Measurements from ENCODE around the gene KRT85.
"Not testable (repeated sequence)": the region's sequence is repeated elsewhere in the genome, so short reads cannot be mapped to it uniquely, and the experiment has no call there.

The KRT85 gene

DNA sequence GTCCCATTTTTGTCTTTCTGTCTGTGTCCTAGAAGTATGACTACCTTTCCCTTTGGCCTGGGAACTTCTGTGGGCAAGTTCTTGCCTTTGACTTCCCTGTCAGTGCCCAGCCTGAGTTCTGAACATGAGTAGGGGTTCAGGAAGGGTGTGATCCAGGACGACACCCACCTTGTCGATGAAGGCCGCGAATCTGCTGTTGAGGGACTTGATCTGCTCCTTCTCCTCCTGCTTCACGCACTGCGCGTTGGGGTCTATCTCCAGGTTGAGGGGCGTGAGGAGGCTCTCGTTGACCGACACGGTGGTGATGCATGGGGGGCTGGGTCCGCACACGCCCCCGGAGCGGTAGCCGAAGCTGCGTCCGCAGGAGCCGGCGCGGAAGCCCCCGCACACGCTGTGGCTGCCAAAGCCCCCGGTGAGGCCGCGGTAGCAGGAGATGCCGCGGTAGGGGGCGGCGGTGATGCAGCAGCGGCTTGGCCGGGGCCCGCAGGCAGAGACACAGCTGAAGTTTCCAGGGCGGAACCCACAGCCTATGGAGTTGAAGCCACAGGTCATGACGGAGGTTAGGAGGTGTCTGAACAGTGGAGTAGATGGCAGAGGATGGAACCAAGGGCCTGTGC lies 46.4 kb downstream of the KRT85 start, which contains the start of gene KRT83:
Gene KRT83, minus strand, starts transcription at position 615 of the 617 bp plus-strand sequence. Its CDS starts 63 bp downstream, at position 552.
- DNase-seq = no peak

DNA sequence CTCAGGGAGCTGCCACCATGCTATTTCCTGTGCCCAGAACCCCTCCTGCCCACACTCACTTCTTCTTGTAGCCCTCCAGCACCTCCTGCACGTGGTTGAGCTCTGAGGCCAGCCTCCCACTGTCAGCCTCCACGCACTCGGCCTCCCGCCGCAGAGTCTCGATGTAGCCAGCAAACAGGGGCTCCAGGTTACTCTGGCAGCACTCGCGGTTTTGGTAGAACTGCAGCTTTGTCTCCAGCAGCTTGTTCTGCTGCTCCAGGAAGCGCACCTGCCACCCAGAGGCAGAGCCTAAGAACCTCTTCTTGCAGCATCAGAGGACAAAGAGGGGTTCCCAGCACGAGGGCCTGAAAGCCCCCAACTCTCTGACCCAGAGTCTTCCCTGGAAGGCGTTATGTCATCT lies 48.2 kb downstream of the KRT85 start:
- DNase-seq = no peak

DNA sequence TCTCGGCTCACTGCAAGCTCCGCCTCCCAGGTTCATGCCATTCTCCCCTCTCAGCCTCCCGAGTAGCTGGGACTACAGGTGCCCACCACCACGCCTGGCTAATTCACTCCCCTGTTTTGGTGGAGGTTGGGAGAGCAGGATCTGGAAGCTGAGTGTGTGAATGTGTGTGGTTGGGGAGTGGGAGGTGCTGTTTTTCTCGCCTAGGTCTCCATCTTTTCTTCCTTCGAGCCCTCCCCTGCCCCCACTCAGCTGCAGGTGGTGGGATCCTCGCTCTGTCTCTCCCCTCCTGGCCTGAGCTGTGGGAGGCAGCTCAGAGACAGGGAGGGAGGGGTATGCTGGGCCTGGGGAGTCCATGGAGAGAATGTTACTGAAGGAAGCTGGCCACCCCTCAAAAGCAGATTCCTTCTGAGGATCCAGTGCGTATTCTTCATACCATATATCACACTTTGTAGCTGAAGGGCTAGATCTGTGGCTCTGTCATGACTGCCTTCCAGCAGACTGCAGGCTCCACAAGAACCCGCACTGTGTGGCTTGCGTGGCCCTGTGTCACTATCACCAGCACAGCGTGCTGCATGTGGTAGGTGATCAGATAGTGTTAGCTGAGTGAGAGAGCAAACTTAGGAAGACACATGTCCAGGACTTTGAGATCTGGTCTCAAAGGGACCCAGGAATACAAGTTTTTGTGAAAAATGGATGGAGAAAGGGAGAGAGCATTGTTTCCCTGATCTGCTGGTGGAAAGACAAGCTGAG lies 48.9 kb downstream of the KRT85 start:
- no peak for DNase-seq

DNA sequence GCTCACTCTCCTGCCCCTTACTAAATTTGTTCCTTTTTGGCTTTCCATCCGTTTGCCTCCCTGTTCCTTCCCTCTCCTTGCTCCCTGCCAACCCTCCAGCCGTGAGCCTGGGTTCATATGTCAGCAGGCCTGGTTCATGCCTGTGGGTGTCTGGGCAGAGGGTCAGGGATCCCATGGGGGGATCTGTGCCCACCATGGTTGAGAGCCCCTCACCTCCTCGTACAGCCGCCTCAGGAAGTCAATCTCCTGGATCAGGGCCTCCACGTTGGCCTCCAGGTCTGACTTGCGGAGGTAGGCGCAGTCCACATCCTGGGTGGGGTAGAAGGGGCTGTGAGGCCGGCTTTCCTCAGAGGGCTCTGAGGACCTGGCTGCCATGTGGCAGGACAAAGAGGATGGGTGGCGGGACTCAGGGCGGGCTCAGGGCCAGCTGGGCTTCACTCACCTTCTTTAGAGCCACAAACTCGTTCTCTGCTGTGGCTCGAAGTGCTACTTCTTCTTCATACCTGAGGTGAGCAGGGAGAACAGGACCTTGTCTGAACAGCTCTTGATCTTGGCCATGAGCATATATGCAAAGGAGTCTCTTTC lies 49.7 kb downstream of the KRT85 start:
- no peak for DNase-seq

DNA sequence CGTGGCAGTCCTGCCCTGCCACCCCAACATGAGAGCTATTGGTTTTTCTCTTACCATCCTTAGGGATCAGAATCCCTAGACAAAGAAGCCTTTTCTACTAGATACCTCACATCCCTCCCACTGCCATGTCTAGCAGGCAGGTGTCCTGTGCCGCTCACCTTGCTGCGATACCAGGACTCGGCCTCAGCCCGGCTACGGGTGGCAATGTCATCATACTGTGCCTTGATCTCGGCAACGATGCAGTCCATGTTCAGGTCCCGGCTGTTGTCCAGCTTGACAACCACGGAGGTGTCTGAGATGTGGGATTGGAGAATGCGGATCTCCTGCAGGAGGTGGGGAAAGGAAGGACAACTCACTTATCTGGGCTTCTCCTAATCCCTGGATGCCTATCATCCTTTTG lies 50.6 kb downstream of the KRT85 start:
- no peak for DNase-seq

DNA sequence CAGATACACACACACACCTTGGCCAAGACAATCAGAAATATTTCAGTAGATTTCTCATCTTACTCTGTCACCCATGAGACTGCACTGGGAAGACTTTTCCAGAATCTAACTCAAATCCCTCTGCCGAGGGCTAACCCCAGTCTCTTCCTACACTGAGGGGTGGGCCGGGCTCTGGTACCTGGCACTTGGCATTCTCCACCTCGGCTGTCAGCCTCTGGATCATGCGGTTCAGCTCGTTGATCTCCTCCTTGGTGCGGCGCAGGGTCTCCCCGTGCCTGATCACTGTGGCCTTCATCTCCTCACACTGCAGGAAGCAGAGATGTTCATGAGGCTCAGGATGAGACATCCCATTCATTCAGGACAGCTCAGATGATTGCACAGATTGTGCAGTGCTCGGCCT lies 51.0 kb downstream of the KRT85 start:
- no peak for DNase-seq

DNA sequence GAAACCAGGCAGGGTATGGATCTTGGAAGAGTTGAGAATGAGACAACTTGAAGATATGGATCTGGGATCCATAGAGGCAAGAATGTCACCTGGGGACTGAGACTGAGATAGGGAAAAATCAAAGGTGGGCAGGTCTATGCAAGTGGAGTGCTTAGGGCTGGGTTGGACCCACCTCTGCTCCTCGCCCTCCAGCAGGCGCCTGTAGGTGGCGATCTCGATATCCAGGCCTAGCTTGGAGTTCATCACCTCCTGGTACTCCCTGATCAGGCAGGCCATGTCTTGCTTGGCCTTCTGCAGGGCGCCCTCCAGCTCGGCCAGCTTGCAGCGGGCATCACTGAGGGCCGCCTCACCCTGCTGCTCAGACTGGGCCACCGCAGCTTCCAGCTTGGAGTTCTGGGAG lies 51.6 kb downstream of the KRT85 start:
- DNase-seq = not testable (repeated sequence)

DNA sequence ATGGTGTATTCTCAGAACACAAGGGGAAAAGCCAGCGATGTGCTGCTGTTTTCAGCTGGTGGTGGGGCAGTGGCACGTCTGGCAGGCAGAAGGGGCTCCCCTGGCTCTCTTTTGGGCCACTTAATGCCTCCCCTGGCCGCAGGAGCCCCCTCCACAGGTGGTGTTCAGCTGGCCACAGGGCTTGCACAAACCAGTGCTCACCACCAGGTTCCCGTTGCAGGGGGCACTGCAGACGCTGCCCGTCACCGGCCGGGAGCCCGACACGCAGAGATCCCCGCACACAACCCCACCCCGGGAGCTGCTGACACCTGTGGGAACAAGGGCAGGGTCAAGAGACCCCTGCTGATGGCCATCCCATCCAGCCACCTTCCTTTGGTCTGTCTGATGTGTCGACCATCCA lies 52.8 kb downstream of the KRT85 start:
- no peak for DNase-seq

DNA sequence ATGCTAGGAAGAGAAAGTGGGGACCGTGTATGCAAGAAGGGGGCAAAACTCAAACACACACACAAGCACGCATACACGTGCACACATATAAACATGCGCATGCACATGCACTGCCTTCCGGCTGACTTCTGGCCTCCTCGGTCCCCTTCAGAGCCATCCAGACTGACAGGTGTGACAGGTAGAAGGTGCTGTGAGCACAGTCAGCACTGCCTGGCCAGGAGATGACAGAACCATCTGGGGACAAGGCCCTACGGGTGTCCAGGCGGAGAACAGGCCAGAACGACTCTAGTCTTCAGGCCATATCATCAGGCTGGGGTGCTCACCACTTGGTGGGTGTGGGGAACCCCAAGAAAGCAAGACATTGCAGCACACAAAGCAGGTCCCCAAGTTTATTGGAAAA lies 53.4 kb downstream of the KRT85 start:
- DNase-seq = no peak

DNA sequence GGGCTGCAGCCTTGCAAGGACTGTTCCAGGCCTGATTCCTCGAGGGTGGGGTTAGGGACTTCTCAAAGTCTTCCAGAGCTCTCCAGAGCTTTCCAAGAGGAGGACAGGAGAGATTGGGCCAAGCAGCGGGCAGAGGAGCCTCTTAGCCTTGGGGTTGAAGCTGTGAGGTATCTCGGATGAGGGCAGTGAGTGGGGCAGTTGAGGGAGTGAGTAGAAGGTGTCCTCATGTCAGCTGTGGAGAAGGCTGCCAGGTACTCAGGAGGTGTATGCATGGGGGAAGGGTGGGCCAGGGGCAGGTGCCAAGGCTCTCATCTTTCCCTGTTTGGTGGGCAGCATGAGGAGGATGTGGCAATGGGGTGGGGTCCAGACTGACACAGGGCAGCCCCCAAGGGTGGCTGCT lies 53.8 kb downstream of the KRT85 start:
- DNase-seq = no peak

DNA sequence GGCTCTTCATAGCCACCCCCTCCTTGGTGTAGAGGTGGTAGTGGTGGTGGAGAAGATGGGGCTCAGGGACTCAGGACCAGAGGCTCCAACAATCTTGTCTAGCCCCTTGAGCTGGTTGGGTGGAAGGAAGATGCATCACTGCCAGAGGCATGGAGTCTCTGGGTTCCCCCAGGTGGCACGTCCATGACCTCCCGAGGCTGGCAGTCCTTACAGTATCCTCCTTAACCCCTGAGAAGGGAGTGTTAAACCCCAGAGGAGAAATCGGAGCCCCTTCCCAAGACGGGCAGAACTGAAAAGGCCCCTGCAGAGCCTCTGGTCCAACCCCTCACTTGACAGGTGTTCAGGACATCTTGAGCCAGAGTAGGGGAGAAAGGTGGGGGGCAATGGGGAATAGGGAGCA lies 55.2 kb downstream of the KRT85 start:
- DNase-seq = no peak

DNA sequence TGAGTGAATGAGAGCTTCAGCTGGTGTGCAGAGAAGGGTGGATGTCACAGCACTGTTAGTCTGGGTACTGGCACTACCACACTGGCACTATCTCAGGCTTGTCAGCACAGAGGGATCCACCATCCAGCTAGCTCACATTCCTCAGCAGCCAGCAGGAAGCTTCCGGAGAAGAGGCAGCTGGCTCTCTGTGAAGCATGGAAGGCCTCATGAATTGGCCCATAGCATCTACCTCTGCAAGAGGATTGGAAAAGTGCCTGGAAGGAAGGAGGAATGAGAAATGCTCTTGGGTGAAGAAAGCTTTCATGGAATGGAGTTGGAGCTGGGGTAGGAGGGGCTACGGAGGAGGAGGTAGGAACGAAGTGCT lies 56.0 kb downstream of the KRT85 start:
- DNase-seq = no peak

DNA sequence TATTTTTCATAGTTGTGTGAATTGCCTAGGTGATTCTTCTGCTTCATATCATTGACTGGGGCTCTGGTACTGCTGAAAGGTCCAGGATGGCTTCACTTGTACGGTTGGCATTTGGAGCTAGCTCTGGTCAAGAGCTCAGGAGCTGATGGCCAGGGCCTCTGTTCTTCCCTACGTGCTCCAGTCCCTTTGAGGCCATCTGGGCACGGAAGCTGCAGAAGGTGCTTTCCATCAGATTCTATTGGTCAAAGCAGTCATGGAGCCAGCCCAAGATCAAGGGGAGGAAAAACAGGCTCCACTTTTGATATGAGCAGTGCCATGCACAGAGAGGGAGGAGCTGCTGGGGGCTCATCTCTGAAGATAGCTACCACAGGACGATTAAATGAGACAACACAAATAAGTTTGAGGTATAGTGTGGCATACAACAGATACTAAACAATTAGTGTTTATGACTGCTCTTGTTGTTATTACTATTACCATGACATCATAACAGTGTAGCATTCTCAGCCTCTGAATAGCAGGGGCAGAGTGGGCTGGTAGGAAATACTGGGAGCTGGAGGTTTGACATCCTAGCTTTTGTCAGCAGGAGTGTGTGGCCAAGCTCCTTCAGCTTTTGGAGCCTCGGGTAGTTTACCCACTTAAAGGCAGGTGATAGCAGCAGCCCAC lies 56.5 kb downstream of the KRT85 start:
- no peak for DNase-seq
